GM19193 (cell line): ENCODE results near the gene RNF169.

ENCODE experiments used
- POLR2A ChIP-seq: IDR thresholded peaks from 4 replicates; pipeline ENCODE4 v1.6.1; 2011; ENCODE audit not compliant: insufficient read depth, insufficient read length; ENCODE audit errors: extremely low read depth

RNF169 gene

DNA sequence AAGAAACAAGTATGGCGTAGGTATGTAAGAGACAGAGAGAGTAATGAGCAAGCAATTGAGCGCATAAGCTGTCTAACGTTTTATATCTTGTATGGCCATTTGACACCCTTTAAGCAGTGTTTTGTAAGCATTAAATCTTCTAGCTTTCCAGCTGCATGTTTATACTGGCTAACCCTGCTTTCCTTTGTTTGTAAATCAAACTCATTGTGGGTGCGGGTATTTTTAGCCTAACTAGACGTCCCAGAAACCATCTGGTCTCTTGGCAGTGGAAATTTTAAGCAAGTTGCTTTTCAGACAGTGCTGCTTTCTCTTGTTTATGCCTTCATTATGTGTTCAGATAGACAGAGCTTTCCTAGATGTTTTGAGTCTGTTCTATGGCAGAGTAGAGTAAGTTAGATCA is 73.5 kb downstream of the RNF169 start:
- no peak for TF ChIP-seq POLR2A

DNA sequence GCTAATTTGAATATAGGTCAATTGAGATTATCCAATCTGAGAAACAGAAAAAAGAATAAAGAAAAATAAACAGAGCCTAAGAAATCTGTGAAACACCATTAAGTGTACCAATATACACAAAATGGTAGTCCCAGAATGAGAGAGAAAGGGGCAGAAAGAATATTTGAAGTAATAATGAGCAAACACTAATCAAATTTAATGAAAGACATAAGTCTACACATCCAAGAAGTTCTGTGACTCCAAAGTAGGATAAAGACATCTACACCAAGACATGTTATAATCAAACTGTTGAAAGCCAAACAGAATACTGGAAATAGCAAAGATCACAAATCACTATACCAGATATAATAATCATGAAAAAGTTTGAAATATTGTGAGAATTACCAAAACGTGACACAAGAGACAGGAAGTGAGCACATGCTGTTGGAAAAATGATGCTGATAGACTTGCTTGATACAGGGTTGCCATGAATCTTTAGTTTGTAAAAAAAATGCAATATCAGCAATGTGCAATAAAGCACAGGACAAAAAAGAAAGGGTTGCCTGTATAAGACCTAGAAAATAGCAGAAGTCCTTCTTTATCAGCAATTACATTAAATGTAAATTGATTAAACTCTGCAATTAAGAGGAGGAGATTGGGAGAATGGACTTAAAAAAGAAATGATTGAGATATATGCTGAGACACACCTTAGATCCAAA is 75.8 kb downstream of the RNF169 start:
- no peak for TF ChIP-seq POLR2A

DNA sequence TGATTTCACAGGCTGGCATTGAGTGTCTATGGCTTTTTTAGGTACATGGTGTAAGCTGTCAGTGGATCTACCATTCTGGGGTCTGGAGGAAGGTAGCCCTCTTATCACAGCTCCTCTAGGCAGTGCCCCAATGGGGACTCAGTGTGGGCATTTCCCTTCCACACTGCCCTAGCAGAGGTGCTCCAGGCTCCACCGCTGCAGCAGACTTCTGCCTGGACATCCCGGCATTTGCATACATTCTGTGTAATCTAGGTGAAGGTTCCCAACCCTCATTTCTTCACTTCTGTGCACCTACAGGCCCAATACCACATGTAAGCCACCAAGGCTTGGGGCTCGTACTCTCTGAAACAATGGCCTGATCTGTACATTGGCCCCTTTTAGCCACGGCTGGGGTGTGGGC is 78.3 kb downstream of the RNF169 start:
- no peak for TF ChIP-seq POLR2A

DNA sequence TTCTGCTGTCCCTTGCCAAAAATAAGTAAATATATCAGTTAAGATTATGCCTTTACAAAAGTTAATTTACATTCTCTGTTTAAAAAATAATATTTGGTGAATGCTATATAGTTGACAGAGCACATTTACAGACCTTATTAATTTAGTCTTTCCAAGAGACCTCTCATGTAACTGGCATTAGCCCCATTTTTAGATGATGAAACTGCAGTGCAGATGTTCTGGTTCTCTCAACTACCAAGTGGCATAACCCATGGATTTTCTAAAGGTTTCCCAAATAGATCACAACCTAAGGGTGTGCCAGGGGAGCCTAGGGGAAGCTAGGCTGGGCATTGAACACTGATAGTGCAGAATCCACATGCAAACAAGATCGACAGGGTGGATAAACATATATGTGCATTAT is 88.5 kb downstream of the RNF169 start:
- TF ChIP-seq POLR2A = no peak

DNA sequence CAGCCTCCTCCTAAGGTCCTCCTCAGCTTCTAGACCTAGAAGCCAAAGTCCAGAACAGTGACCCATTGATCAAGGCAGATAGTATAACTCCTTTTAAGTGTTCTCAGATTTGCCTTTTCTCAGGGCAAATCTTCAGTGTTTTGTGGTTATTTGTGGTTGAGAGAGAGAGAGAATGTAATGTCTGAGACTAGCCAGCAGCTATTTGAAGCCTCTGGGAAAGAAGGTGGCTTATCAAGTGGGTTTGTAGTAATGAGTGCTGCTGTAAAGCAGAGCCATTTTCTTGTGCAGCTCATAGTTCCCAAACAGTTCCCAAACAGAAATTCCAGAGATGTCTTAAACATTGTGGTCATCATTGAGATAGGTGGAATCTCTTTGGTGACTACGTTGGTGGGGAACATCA is 89.5 kb downstream of the RNF169 start:
- no peak for TF ChIP-seq POLR2A

DNA sequence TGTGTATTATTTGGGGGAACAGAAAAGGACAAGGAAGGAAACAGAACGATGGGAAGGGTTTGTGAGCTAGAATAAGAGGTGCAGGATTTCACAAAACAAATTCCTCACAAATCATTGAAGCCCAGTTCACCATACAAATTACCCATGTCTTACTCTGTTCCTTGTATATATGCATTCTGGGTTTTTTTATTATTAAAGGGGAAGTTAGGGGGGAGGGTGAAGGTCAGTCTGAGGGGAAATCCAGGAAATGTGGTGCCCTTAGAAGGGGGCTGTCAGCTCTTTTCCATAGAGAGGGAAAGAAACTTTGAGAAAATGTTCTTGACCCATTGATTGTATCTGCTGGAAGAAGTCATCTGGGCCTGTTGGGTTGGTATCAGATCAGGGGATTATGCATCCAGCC is 90.8 kb downstream of the RNF169 start:
- no peak for TF ChIP-seq POLR2A

DNA sequence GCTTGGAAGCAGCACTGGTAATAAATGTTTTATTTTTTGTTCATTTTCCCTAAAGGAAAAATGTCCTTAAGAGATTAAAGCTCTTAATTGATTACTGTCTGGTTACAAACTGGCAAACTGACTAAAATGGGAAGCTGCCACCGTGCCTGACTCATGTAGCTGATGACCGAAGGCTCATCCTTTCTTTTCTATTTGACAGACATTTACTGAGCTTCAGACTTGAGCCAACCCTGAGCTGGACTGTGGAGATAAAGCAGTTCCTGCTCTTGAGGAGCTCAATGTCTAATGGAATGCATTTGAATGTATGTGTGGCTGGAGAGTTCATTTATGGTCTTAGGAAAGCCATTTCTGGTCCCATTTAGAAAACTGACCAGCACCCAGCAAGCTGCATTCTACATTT is 91.3 kb downstream of the RNF169 start:
- no peak for TF ChIP-seq POLR2A

DNA sequence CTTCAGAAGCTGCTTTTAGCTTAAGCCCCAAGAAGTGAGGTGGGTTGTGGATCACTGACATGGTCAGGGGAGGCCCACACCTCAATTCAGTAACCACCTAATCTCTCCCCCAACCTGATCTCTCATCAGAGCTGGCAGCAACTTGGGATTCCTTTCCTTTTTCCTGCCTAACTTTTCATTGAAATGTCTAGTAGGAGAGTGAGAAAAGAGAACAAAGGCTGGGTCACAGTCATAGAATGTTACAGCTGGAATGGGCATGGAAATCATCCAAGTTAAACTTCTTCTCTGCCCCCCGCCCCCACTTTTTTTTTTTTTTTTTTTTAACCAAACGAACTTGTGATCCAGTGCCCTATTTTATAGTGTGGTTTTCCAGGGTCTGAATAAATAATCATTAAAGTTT is 91.8 kb downstream of the RNF169 start:
- no peak for TF ChIP-seq POLR2A

DNA sequence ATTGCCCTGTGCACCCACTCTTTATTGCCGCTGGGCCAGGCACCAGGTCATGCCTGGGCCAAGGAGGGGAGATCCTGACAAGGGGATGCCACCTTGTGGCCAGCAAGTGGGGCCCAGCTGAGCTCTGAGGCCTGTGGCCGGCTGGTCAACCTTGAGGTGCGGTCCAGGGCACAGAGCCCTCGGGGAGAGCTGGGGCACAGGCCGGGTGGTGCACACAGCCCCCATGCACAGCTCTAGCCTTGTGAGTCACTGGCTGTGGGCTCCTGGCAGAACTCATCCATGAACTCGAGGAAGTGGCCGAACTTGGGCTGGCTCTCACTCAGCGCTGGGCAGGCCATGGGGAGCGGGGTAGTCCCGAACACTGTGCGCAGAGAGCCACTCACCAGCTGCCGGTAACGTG is 94.3 kb downstream of the RNF169 start:
- no peak for TF ChIP-seq POLR2A

DNA sequence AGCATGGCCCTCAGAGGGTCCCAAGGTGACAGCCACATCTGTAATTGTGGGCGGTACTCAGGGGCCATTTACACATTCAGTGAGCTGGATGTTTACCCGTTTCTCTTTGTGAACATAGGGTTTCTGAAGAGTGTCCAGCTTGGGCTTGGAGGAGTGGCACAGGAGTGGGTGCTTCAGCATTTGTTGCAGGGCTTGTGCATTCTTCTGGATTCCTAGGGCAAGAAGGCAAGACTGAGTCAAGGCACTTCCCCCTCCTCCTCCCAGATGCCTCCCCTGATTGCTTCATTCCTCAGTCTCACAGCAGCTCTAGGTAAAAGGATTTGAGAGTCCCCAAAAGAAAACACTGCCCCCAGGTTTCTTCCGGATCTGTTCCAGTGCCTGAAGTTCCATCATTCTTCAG is 95.4 kb downstream of the RNF169 start:
- no peak for TF ChIP-seq POLR2A

DNA sequence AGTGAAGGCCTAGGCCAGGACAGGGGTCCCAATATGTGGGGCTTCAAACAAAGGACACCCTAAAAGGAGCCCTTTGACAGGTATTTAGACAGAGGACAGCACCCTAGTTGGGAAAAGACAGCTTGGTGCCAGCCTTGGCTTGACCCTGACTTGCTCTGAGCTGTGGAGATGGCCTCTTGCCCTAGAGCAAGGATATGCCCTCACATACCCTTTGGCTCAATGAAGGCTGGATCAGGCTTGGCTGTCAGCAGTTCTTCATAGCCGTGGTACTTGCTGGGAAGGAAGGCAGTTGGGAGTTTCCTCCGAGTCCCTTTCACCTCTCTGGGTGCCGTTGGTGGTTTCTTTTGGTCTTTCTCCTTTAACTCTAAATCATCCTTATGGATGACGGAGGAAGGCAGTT is 96.2 kb downstream of the RNF169 start:
- no peak for TF ChIP-seq POLR2A

DNA sequence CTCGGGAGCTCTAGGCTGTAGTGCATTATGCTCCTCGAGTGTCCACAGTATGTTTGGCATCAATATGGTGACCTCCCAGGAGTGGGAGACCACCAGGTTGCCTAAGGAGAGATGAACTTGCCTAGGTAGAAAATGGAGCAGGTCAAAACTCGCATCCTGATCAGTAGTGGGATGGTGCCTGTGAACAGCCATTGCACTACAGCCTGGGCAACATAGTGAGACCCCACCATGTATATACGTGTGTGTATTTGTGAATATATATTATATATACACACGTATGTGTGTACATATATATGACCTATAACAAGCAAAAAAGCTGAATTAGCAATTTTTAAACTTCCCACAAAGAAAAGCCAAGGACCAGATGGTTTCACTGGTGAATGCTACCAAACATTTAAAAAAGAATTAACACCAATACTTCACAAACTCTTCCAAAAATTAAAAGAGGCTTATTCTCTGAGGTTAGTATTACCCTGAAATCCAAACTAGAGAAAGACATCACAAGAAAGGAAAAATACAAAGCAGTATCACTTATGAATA is 97.4 kb downstream of the RNF169 start:
- no peak for TF ChIP-seq POLR2A

DNA sequence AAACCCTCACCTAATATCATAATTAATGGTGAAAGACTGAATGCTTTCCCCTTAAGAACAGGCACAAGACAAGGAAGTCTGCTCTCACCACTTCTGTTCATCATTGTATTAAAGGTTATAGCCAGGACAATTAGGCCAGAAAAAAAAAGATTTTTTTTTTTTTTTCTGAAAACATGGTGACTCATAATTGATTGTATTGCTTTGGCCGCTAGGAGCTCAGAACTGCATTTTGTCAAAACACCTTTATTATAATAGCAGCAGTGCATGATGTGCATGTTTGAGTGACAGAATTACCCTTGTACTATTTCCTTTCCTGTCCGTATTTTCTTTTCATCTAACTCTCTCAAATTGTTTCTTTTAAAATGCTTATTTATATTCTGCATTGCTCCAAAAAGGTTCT is 98.1 kb downstream of the RNF169 start:
- no peak for TF ChIP-seq POLR2A

DNA sequence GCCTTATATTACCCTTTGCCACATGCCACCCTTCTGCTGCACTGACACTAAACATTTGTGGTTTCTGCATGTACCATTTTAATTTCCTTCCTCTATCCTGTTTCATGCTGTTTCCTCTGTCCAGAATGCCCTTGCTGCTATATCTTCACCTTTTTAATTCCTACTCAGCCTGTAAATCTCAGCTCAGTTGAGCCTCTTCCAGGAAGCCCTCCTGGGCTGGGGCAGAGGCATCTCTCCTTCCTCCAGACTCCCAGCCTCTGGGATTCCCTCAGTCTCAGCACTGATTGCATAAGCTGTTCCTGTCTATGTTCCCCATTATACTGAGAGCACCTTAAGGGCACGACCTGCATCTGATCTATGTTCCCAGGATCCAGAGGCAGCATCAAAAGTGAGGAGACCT is 98.7 kb downstream of the RNF169 start:
- no peak for TF ChIP-seq POLR2A

DNA sequence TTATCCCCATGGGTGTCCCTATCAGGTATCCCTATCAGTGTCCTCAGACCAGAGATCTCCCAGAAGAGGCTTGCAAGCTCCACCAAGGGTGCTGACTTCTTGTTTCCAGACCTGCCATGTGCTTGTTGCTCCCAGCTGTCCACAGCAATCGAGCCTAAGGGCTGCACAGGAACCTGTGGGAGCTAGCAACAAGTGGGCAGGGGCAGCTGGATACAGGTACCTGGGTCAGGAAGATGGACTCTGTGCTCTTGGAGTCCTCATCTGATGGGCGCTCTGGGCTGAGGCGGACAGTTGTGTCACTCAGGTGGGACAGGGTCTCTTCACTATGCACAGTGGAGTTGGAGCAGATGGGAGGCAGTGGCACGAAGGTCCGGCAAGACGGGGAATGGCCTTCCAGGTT is 99.2 kb downstream of the RNF169 start:
- TF ChIP-seq POLR2A = no peak

DNA sequence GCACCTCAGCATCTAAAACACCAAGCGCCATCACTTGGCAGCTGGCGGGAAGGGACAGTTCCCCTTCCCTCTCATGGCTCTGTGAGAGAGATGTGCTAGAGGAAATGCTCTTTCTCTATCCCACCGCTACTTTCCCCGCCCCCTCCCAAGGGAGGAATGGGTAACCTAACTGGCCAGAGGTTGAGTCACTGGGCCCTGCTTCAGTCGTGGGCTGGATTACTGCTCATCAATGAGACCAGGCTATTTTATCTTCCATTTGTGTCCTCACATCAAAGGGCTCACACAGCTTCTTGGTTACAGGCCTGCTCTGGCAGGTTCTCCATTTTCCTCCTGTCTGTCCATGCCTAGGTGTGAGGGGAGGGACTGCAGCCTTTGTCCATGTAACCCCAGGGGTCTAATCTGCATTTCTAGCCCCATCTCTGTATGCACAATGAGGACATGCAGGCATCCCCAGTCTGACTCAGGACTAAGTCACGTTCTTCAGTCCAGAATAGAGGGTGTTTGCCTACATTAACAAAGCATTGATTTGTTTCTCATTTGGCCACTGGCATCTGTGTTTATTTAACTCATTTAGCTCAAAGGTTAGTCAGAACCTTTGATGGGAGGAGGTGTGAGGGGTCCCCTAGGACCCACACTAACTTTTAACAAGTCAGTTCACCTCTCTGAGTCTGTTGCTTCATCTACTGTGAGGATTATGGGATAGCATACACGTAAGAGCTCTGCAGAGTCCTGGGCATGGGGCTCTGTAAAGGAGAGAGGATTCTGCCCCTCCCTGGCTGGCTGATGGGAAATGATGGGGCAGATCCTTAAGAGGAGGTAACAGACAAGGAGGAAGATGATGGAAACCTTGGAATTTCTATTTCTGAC is 101.1 kb downstream of the RNF169 start:
- TF ChIP-seq POLR2A = no peak
